Measurements from ENCODE around the gene GBX1.

Gene GBX1

GRCh38 chr7:151194188-151194587 is 26.7 kb upstream of the GBX1 start:
- DNase-seq (ENCODE audit: extremely low read depth in 1 of 2, low read depth in 1 of 2) = no peak

- DNase-seq (ENCODE audit: extremely low read depth in 1 of 2, low read depth in 1 of 2) = no peak
Measured at GRCh38 chr7:151193203-151193978, 25.9 kb upstream of the GBX1 start.

- DNase-seq (ENCODE audit: extremely low read depth in 1 of 2, low read depth in 1 of 2) = no peak
Measured at GRCh38 chr7:151192002-151192539, 24.6 kb upstream of the GBX1 start.

- DNase-seq (ENCODE audit: extremely low read depth in 1 of 2, low read depth in 1 of 2) = no peak
Measured at GRCh38 chr7:151191544-151191943, 24.1 kb upstream of the GBX1 start.

GRCh38 chr7:151189038-151189437 is 21.5 kb upstream of the GBX1 start:
- no peak for DNase-seq (ENCODE audit: extremely low read depth in 1 of 2, low read depth in 1 of 2)

- no peak for DNase-seq (ENCODE audit: extremely low read depth in 1 of 2, low read depth in 1 of 2)
Measured at GRCh38 chr7:151188252-151188542, 20.7 kb upstream of the GBX1 start.

GRCh38 chr7:151187409-151188251 is 20.1 kb upstream of the GBX1 start:
- no peak for DNase-seq (ENCODE audit: extremely low read depth in 1 of 2, low read depth in 1 of 2)

- DNase-seq (ENCODE audit: extremely low read depth in 1 of 2, low read depth in 1 of 2) = no peak
Measured at GRCh38 chr7:151186640-151187408, 19.3 kb upstream of the GBX1 start, which contains the start of gene ASB10. ASB10 (minus strand) TSS chr7:151187250; CDS start chr7:151187130, 120 bp downstream.

GRCh38 chr7:151185762-151186639 is 18.5 kb upstream of the GBX1 start:
- no peak for DNase-seq (ENCODE audit: extremely low read depth in 1 of 2, low read depth in 1 of 2)

GRCh38 chr7:151181011-151181431 is 13.5 kb upstream of the GBX1 start:
- no peak for DNase-seq (ENCODE audit: extremely low read depth in 1 of 2, low read depth in 1 of 2)

GRCh38 chr7:151179946-151180345 is 12.5 kb upstream of the GBX1 start:
- DNase-seq (ENCODE audit: extremely low read depth in 1 of 2, low read depth in 1 of 2) = no peak

- no peak for DNase-seq (ENCODE audit: extremely low read depth in 1 of 2, low read depth in 1 of 2)
Measured at GRCh38 chr7:151179287-151179860, 11.9 kb upstream of the GBX1 start.

GRCh38 chr7:151178831-151179230 is 11.3 kb upstream of the GBX1 start:
- no peak for DNase-seq (ENCODE audit: extremely low read depth in 1 of 2, low read depth in 1 of 2)

- DNase-seq (ENCODE audit: extremely low read depth in 1 of 2, low read depth in 1 of 2) = no peak
Measured at GRCh38 chr7:151178236-151178635, 10.7 kb upstream of the GBX1 start.

- DNase-seq (ENCODE audit: extremely low read depth in 1 of 2, low read depth in 1 of 2) = no peak
Measured at GRCh38 chr7:151177310-151177709, 9.8 kb upstream of the GBX1 start.

GRCh38 chr7:151176401-151176800 is 8.9 kb upstream of the GBX1 start:
- DNase-seq (ENCODE audit: extremely low read depth in 1 of 2, low read depth in 1 of 2) = no peak

GRCh38 chr7:151175793-151176311 is 8.4 kb upstream of the GBX1 start:
- DNase-seq (ENCODE audit: extremely low read depth in 1 of 2, low read depth in 1 of 2) = no peak

GRCh38 chr7:151175047-151175792 is 7.7 kb upstream of the GBX1 start:
- no peak for DNase-seq (ENCODE audit: extremely low read depth in 1 of 2, low read depth in 1 of 2)

Data from activated CD8-positive, alpha-beta memory T cell treated with anti-CD3 and anti-CD28 coated beads for 1 hour (primary cell).